Ishikawa (cell line): ENCODE measurements around the gene LINS1.

Source experiments
- EP300 ChIP-seq: IDR thresholded peaks from 2 replicates; pipeline ENCODE4 v1.6.1; 2012; ENCODE audit warnings: borderline replicate concordance
- MAX ChIP-seq: IDR thresholded peaks from 2 replicates; pipeline ENCODE4 v1.6.1; 2012
- TCF12 ChIP-seq: IDR thresholded peaks from 2 replicates; pipeline ENCODE4 v1.6.1; 2012; ENCODE audit warnings: low read depth
- TEAD4 ChIP-seq: IDR thresholded peaks from 2 replicates; pipeline ENCODE4 v1.6.1; 2012
- YY1 ChIP-seq: IDR thresholded peaks from 2 replicates; pipeline ENCODE4 v1.6.1; 2012; ENCODE audit warnings: low read depth

- no peak for TF ChIP-seq EP300
- TF ChIP-seq TEAD4, result no peak
- TF ChIP-seq TCF12, result no peak
- no peak for TF ChIP-seq MAX
- TF ChIP-seq YY1, result no peak
Measured at GRCh38 chr15:100601163-100601562, 821 bp downstream of the LINS1 start.
